Neural progenitor cell (in vitro differentiated cells): ENCODE results near the gene ITGA3.

Source experiments
- CTCF ChIP-seq: fragments of 200-600 bp; sonication (generic); IDR thresholded peaks from 2 replicates; pipeline ENCODE4 v1.5.1; 2017; ENCODE audit warnings: antibody characterized with exemption, mild to moderate bottlenecking
- EZH2 ChIP-seq: fragments of 200-600 bp; sonication (generic); IDR thresholded peaks from 2 replicates; pipeline ENCODE4 v1.6.1; 2017; ENCODE audit warnings: antibody characterized with exemption, mild to moderate bottlenecking, moderate library complexity
- EZH2phosphoT487 ChIP-seq: fragments of 200-600 bp; sonication (generic); IDR thresholded peaks from 2 replicates; pipeline ENCODE4 v1.6.1; 2017; ENCODE audit warnings: antibody characterized with exemption

- TF ChIP-seq CTCF = no peak
- no peak for TF ChIP-seq EZH2
- TF ChIP-seq EZH2phosphoT487 = no peak
Measured at GRCh38 chr17:50029185-50029584, 26.7 kb upstream of the ITGA3 start.
